HG02970 (cell line): ENCODE measurements around the gene CRIM1.

Experiments used
- ATAC-seq: cut with Tn5 transposase; IDR thresholded peaks from one replicate; pipeline ENCODE4 v1.9.1; 2021; ENCODE audit warnings: mild to moderate bottlenecking, moderate library complexity, moderate number of reproducible peaks; ENCODE audit not compliant: unreplicated experiment, low FRiP score

CRIM1 gene

DNA sequence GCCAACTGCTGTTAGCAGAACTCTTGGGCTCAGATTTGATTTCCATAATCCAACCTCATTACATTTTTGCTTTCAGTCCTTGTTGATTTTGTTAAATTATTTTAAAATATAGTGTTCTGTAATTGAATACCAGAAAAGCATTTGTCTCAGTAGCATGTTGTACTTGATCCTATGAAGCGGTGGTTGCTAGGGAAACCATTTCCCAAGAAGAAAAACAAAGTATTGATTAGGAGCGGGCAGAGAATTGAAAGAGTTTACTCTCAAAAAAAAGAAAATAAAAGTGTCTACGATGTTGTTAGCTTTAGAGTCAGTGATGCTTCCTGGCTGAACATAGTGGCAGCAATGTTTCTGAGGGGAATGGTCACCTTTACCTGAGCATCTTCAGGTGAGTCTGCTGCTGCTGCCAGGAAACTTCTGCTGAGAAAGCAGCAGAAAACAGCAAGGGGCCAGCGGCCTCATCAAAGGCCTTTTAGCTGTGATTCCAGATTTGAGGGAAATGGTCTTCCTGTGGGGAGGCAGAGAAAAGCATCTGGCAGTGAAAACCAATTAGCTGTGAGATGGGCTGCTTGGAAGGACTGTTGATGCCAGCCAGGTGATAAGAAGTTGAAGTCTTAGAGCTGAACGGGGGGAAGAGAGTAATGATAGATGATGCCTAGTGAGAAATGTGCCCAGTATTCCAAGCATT, 37.1 kb downstream of the CRIM1 start:
- no peak for ATAC-seq

- ATAC-seq: no peak
These were observed 38.2 kb downstream of the CRIM1 start for GRCh38 chr2:36393738-36394256.

DNA sequence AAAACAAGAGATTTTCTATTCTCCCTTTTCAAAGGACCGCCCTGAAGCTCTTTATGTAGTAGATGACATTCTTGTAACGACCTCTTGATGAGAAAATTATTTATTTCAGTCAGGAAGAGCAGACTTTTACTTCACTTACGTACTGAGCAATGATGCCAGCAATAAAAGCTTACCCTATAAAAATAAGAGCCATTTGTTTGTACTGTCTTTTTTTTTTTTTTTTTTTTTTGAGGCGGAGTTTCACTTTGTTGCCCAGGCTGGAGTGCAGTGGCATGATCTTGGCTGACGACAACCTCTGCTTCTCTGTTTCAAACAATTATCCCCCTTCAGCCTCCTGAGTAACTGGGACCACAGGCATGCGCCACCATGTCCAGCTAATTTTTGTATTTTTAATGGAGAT, 39.2 kb downstream of the CRIM1 start:
- no peak for ATAC-seq

- no peak for ATAC-seq
These were observed 40.3 kb downstream of the CRIM1 start for GRCh38 chr2:36395866-36396265.

DNA sequence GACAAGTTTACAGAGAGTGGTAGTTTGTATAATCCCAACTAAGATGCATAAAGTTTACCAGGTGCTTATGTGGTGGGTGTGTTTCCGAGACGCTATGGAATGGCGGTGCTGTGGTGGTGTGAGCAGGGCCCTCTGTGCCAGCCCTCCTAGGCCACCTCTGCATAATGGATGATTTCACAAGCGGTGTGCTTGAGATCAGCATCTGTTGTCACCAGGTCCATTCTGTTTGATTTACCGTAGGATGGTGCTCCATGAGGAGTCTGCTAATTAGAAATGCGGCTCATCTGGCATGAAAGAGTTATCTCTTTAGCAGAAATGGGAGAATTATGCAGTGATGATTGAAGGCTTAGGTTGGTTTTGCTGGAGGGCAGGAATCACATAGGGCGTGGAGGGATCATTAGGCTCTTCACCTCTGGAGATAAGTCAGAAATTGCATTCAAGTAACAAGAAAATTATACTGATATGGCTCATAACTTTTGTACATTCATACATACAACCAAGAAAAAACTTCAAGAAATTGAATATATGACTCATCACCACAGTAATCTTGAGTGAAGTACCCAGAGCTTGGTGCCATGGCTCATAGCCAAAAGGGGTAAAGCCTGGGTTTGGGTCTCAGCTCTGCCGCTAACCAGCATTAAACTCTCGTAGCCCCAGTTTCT, 41.4 kb downstream of the CRIM1 start:
- no peak for ATAC-seq

DNA sequence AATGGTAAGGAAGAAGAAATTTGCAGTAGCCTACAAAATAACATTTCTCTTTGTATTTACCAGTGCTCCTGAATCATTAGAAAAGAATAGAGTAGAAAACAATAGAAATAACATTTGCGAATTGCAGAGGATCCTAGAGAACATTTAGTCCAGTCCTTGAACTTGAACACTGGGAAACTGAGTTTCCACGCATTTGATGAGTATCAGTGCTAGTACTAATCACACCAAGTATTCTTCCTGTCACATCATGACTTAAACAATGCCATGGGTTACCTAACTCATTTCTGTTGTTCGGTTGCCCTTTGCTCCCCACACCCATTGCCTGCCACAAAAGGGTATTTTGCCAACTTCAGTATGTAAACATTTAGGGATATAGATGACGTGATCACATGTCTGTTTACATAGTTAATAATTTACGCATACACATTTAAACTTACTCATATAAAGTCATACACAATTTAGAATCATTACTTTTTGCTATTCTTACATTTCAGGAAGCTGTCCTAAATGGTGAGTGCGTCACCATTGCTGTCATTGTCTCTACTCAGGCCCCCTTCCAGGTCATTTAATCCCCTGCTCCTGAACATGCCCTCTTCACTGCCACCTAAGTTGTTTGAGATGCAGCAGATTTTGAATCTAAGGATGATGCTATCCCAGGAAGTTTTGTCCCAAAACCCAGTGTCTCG, 42.3 kb downstream of the CRIM1 start:
- ATAC-seq: no peak

DNA sequence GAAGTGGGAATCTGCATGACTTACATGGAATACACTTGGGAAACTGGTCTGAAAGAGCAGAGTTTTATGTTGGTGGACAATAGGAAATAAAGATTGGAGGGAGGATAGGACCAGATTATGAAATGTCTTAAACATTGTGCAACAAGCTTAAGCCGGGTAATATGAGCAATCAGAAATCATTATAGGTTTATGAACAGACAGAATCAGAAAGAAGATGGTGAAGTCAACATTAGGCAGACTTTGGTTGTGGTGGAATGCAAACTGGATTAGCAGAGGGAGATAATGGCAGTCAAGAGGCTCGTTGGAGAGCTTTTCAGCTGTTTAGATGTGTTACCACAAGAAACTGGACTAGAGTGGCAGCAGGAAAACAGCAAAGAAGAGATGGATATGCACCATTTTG, 43.5 kb downstream of the CRIM1 start:
- ATAC-seq: no peak

- no peak for ATAC-seq
These were observed 48.2 kb downstream of the CRIM1 start for GRCh38 chr2:36403675-36404230.

- ATAC-seq: no peak
These were observed 48.7 kb downstream of the CRIM1 start for GRCh38 chr2:36404318-36404717.

- no peak for ATAC-seq
These were observed 49.2 kb downstream of the CRIM1 start for GRCh38 chr2:36404754-36405153.

GRCh38 chr2:36405183-36405582, 49.6 kb downstream of the CRIM1 start:
- no peak for ATAC-seq

- no peak for ATAC-seq
These were observed 50.7 kb downstream of the CRIM1 start for GRCh38 chr2:36406296-36406695.

- no peak for ATAC-seq
These were observed 51.8 kb downstream of the CRIM1 start for GRCh38 chr2:36407413-36407812.

- ATAC-seq: no peak
These were observed 52.7 kb downstream of the CRIM1 start for GRCh38 chr2:36408198-36408703.

DNA sequence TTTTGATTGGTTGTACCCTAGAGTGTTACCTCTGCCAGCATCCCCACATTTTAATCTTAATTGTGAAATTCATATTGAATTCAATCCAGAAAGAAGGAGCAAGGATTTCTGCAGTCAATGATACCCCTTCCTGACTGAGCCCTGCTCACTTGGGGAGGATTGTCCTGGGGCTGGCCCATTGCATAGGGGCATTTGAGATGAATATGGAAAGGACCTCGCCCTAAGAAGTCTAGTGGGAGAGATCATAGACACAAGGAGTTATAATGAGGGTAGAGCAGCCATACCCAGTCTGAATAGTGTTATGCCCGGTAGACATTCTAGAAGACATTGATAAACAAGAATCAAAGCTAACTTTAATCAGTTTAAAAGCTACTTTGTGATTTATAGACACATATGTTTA, 53.8 kb downstream of the CRIM1 start:
- no peak for ATAC-seq

GRCh38 chr2:36409935-36410334, 54.4 kb downstream of the CRIM1 start:
- no peak for ATAC-seq

GRCh38 chr2:36410681-36411080, 55.1 kb downstream of the CRIM1 start:
- ATAC-seq: no peak

- no peak for ATAC-seq
These were observed 56.4 kb downstream of the CRIM1 start for GRCh38 chr2:36411962-36412444.

DNA sequence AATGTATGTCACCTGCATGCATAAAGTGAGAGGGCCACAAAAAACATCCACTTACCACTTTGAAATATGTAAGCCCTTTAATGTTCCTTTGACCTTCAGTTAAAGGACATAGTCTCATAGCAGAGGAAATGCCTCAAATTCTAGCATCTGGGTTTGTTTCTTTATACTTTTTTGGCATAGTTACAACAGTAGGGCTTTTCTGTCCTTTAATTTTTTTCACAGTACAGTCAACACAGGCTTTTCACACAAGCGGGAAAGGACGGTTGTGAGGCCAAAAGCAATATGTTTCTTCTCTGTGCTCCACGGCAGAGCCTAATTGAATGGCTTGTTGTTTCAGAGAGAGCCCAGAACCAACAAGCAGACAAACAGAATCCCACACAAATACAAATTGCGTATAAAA, 57.6 kb downstream of the CRIM1 start:
- no peak for ATAC-seq

DNA sequence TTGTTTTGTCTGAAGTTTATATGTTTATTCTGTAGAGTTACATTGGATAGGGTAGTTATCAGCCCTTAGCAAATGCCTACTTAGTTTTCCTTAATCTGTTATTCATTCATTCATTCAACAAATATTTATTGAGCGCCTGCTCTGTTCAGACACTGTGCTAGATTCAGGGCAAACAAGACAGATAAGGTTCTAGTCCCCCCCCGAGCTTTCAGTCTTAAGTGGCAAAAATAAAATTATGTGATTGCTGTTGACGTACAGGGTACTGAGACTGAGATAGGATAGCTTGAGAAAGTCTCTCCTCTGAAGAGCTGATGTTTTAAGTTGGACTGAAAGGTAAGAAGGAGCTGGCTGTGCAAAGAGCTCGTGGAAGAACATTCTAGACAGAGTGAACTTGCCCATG, 58.7 kb downstream of the CRIM1 start:
- no peak for ATAC-seq
